Hematopoietic multipotent progenitor cell treated with erythropoietin and hydrocortisone succinate and interleukin-3 and kit ligand, for 17 days (in vitro differentiated cells): Measurements from ENCODE around the gene MYG1.
"Not testable (repeated sequence)": the region's sequence is repeated elsewhere in the genome, so short reads cannot be mapped to it uniquely, and the experiment has no call there.

Experiments used
- DNase-seq: peaks from one replicate; pipeline ENCODE4 v3.0.0-alpha.2; 2015; ENCODE audit warnings: low spot score

Gene MYG1

DNA sequence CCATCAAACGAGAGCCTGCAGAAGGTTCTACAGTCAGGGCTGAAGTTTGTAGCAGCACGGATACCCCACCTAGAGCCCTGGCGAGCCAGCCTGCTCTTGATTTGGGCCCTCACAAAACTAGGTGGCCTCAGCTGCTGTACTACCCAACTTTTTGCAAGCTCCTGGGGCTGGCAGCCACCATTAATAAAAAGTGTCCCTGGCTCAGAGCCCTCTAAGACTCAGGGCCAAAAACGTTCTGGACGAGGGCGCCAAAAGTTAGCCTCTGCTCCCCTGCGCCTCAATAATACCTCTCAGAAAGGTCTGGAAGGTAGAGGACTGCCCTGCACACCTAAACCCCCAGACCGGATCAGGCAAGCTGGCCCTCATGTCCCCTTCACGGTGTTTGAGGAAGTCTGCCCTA, 13.0 kb upstream of the MYG1 start:
- DNase-seq = no peak

DNA sequence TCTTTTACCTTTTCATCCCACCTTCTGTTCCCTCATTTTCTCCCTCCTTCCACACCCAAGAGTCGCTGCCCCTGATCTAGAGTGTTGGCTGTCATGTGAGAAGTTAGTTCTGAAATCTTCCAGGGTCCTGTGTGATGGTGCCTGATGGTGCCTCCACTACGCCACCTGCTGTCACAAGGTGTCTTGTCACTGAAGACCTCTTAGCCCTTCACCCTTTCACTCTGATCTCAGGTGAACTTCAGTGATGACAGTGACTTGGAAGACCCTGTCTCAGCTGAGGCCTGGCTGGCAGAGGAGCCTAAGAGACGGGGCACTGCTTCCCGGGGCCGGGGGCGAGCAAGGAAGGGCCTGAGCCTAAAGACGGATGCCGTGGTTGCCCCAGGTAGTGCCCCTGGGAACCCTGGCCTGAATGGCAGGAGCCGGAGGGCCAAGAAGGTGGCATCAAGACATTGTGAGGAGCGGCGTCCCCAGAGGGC, 11.7 kb upstream of the MYG1 start:
- peak; percentile 77 for DNase-seq

DNA sequence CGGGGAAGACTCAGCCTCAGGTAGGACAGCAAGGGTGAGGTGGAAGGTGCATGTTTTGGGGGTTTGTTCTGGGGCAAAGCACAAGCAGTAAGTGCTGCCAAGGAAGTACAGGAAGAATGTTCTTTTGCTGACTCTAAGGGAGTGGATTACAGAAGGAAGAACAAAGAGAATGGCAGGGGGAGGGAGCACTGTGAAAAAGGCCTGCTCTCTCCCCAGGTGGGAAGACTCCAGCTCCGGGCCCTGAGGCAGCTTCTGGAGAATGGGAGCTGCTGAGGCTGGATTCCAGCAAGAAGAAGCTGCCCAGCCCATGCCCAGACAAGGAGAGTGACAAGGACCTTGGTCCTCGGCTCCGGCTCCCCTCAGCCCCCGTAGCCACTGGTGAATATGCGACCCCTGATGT, 11.2 kb upstream of the MYG1 start:
- DNase-seq = no peak

DNA sequence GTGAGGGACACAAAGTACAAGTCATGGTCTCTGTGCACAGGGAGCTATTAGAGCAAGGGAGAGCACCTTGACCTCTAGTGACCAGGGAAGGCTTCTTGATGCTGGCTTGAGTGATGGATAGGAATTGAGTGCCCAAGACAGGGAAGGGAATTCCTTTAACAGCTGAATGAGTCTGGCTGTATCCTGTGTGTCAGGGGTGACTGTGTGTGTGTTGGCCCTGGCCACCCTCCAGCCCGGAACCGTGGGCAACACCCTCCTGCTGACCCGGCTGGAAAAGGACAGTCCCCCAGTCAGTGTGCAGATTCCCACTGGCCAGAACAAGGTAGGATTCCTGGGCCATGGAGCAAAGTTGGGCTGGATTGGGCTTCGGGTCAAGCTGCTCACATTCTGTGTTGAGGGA, 9.6 kb upstream of the MYG1 start:
- no peak for DNase-seq

DNA sequence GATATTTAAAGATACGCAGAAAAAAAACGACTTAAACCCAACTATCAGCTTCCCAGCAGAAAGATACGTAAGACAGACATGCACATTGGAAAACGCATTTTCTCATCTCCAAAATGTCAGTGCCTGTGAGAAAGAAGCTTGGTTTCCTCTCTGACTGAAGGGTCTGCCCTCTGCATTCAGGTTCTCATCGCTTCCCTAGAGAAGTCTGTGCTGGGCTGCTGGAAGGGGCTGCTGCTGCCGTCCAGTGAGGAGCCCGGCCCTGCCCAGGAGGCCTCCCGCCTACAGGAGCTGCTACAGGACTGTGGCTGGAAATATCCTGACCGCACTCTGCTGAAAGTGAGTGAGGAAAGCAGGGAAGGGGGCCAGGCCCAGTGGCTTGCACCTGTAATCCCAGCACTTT, 8.8 kb upstream of the MYG1 start:
- no peak for DNase-seq

DNA sequence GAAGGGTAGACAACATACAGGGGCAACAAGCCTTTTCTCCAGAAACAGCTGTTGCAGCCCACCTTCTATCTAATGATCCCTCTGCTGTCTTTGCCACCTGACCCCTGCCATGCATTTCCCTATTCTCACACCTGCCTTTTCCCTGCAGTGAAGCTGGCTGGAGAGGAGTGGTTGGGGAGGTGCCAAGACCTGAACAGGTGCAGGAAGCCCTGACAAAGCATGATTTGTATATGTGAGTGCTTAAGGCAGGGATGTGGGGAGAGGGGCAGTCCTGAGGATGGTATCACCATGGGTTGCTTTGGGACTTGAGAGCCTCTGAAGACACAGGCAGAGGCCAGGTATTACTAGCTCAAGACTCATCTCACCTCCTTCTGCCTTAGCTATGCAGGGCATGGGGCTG, 7.1 kb upstream of the MYG1 start:
- no peak for DNase-seq

DNA sequence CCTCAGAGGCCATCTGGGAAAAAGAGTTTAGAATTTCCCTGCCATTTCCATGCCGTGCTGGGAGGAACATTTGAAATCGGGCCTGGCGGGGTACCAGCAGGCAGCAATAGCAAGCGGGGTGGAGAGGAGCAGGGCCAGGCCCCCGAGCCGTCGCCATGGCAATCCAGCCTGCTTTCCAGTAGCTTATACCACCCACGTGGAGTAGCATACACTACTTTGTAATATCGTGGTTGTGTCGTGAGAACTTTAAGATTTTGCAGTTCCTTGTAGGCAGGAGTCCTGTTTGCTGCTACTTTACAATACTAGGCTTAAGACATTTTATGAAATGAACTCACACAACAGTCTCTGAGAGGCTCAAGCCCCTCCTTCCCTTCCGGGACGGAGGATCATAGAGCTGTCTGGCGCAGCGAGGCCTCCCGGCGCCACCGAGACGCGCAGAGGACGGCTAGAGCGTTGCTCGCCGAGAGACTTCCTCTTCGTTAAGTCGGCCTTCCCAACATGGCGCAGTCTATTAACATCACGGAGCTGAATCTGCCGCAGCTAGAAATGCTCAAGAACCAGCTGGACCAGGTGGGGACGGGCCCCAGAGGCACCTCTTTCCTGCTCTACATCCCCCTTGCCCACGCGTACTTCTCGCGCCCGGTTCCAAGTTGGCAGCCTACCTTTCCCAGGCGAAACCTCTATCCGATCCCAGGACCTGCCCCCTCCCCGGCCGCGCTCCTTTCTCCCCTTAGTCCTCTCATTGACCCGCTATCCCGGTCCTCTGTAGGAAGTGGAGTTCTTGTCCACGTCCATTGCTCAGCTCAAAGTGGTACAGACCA, 4.2 kb upstream of the MYG1 start, which contains the start of gene PFDN5:
Gene PFDN5, plus strand, starts transcription at position 473 of the 821 bp plus-strand sequence. Its CDS starts 26 bp downstream, at position 499.
- peak; percentile 76 for DNase-seq

DNA sequence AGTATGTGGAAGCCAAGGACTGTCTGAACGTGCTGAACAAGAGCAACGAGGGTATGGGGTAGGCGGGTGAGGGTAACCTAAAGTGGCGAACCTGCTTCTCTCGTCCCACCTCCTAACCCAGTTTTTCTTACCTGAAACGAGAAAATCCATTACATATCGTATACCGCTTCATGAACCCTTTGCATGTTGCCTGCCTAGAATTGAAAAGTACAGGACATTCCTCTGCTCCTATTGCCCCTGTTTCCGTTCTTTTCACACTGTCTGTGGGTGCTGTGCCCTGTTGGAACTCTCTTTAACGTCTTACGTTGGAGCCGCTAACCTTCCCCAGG, 3.6 kb upstream of the MYG1 start:
- DNase-seq = no peak

DNA sequence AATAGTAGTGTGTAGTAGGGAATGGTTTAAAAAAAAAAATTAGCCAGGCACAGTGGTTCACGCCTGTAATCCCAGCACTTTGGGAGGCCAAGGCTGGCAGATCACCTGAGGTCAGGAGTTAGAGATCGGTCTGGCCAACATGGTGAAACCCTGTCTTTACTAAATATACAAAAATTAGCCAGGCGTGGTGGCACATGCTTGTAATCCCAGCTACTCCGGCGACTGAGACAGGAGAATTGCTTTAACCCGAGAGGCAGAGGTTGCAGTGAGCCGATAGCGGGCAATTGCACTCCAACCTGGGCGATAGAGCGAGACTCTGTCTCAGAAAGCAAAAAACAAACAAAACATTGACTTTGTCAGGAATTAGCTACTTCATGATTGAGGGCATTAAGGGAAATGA, 2.4 kb upstream of the MYG1 start:
- DNase-seq = not testable (repeated sequence)

DNA sequence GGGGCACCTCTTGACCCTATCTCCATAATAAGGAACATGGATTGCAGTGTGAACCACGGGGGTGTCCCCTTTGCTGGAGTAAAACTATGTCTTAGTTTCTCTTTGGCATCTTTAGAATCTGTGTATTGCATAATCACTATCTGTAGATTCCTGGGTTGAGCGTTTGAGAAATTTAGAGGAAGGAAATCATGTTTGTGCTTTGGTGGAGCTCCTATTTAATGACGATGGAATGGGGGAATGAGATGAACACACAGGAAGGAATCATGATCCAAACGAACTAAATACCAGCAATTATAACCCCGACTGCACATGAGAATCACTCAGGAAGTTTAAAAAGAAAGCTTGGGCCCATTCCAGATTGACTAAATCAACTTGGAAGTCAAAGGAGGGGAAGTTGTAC, 1.3 kb upstream of the MYG1 start:
- DNase-seq = no peak

DNA sequence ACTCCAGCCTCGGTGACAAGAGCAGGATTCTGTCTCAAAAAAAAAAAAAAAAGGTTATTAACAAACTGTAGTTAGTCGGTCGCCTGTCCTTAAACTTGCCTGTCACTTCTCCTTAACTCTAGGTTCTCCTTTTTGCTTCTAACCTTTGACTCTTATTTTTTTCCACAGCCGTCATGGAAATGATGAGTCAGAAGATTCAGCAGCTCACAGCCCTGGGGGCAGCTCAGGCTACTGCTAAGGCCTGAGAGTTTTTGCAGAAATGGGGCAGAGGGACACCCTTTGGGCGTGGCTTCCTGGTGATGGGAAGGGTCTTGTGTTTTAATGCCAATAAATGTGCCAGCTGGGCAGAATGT, 418 bp upstream of the MYG1 start:
- peak; percentile 70 for DNase-seq

DNA sequence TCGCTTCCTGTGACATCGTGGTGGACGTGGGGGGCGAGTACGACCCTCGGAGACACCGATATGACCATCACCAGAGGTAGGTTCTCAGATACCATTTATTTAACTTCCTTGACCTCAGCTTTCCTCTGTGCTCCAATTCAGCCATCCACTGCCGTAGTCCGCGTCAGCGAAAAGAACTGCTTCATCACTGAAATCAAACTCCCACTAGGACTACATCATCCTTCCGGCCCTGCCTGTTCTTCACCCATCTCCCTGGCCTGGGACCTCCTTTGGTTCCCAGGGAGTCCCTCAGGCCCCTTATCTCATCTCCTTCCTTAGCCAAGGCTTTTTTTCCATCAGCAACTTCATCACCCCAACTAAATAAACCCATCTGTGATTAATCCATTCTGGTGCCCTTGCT, 692 bp downstream of the MYG1 start:
- peak; percentile 29 for DNase-seq

DNA sequence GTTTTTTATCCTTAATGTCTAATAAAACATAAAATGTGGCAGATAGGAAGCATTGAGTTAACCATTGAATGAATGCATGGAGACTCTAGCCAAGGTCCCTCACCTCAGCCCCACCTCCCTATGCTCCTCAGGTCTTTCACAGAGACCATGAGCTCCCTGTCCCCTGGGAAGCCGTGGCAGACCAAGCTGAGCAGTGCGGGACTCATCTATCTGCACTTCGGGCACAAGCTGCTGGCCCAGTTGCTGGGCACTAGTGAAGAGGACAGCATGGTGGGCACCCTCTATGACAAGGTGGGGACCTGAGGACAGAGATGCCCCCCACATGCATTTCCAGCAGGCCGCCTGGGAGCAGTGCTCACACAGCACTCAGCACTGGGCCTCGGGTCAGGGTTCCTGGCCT, 3.4 kb downstream of the MYG1 start:
- DNase-seq = no peak

DNA sequence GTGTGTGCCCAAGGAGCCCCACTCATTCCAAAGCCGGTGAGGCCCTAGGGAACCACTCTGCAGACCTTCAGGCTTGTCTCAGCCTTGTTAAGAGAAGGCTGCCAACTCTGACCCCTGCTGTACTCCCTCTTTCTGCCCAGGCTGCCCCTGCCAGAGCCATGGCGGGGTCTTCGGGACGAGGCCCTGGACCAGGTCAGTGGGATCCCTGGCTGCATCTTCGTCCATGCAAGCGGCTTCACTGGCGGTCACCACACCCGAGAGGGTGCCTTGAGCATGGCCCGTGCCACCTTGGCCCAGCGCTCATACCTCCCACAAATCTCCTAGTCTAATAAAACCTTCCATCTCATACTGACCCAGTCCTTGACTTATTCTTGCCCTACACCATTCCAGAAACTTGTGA, 7.3 kb downstream of the MYG1 start:
- DNase-seq = no peak

DNA sequence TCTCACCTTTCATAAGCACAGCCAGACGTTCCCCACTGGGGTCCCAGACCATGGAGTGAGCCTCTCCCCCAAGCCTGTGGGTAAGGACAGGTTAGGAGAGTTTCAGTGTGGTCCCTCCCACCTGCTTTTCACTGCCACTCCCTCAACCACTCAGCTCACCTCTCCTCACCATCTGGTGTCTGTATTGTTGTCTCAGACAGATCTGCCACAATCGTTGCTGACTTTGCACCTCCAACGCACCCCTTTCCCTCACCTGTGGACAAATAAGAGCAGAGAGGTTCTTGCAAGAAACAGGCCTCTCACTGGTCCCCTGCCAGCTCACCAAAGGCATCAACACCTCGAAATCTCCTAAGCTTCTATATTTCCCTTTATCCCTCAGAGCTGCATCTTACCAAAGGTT, 8.8 kb downstream of the MYG1 start:
- no peak for DNase-seq

DNA sequence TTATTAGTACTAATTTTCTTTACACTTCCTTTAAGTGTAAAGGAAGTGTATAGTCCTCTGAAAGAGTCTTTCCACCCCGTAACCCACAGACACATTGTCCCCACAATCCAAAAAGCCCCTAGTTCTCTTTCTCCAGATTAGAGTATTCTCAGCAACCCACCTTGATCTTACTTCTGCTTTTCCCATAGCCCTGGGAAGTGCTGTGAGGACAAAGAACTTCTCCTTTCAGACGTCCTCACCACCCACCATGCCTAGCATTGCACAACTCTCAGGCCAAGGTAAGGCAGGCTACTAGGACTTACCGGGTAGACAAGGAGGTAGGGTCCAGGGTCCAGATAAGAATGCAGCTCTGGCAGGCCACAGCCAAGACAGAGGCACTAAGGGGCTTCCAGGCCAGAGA, 14.5 kb downstream of the MYG1 start:
- no peak for DNase-seq

DNA sequence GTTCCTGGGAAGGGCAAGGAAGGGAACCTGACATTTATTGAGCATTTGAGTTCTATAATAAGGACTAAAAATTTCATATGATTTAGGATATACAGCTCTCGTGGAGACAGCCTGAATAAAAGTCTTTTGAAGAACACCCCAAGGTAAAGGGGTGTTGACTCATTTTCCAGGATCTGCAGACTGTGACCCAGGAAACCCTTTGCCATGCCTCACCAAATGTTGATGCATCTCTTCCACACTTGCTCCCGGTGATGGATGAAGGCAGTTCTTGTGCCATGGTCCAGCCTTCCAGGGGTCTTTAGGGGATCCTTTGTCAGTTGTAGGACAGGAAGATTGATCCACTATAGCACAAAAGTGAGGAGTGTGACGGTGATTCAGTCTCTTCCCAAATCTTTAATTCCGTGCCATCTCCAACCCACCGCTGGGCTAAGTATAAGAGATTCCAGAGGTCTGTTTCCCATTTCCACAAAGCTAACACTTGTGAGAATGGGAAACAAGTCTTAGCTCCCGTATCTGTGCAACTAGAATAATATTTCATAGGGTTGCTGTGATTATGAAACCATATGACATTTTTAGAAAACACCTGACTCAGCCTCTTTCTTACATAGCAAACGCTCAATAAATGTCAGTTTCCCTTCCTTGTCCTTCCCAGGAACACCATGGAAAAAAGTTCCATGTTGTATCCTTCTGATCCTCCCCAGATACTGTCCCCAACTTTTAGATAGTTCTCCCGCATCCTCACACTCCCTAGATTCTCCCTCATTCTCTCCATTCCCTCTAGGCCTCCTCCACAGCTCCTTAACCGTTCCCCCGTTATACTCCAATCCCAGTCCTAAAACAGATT, 21.1 kb downstream of the MYG1 start:
- no peak for DNase-seq

DNA sequence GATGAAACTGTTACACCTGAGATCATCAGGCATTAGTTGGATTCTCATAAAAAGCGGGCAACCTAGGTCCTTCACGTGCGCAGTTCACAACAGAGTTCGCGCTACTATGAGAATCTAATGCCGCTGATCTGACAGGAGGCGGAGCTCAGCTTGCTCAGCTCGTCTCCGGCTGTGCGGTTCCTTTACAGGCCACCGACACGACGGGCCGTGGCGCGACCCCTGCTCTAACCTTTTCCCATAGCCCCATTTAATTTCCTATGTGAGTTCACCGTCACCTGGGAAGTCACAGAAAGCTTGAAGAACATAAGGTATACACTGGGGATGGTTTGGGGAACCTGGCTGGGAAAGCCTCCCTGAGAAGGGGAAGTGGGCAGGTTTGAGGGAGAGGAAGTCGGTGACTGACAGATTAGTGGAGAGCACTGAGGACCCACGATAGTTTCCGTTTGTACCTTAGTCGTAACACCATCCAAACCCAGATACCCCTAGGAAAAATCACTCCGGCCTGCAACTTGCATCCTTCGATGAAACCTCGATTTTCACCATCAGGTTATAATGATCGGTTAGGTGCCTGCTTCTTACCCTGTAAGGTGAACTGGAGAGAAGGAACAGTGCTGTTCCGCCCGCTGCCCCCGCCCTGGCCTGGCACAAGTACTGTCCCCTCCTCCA, 24.8 kb downstream of the MYG1 start:
- peak; percentile 47 for DNase-seq

DNA sequence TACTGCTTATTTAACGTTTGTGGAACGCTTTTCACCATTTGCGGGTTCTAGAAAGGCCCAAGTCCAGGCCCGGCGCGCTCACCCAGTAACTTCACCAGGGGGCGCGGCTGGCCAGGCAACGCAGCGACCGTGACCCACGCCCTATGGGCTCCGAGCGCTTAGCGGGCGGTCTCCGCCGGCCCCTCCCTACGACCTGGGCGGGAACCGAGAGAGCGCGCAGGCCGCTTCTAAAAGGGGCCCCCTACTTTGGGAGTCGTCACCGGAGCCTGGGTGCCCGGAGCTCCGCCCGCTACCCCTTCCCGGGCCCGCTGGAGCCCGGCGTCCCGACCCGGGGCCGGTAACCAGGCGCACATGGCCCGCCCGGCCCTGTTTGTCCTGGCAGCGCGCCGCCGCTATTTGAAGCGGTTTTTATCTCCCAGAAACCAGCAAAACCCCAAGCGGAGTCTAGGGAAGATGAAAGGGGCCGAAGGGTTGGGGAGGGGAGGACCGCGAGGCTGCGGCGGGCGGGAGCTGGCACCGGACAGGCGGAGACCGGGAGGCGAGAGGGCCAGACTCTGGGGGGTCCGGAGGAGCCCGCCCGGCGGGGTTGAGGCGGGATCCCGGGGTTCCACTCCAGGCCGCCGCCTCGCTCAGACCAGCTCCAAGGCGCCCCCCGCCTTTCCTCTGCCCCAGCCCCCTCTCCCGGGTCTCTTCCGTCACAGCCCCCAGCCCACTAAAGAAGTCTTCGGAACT, 25.4 kb downstream of the MYG1 start:
- peak; percentile 90 for DNase-seq

DNA sequence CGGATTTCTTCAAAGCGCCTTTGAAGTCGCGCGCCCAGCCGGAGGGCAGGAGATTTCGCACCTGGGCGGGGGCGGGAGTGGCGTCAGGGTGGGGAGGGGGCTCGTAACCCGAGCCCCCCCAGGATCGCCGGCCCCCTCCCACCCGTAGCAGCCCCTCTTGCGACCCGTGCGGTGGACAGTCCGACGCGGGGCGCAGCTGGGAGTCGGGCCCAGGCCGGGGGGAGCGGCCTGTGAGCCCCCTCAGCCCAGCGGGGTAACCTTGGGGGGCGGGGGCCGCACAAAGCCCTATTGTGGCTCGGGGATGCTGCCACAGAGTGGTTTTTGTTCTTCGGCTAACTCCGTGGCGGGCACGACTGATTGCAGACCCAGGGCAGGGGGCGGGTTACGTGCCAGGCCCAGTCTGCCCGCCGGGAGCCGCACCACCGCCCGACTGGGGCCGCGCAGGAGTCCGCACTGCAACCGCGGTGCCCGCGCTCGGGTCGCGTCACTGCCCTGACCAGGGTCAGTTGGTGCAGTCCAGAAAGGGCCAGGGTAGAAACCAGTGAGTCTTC, 26.1 kb downstream of the MYG1 start:
- no peak for DNase-seq

DNA sequence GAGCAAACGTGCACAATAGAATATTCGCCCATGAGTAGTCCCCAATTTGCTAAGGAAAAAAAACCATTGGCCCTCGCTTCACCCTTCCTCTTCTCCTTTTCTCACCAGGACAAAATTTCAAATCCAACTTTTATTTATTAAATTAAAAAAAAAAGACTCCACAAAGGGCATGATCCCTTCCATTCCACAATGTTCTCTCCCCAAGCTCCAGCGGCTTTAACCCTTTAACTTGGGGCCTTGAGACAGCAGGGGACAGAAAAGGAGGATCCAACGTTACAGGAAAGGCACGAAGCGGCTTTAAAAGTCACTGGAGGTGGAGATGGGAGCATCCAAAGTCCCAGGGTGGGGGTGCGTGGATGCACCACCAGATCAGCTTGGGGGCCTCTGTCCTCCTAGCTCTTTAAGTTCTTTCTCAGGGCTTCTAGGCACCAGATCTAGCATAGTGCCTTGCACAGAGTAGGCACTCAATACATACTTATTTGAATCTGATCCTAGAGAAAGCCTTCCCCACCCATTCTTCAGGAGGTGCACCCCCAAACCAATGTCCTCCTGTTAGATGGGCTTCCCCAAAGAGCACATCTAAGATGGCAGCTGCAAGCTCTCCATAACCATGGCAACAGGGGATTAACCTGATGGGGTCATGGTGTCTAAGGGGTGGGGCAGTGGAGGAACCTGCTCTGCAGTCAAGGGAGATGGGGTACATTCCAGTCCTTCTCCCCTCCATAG, 27.1 kb downstream of the MYG1 start:
- no peak for DNase-seq
